ENCODE data around the gene CXCL14.
A peak's percentile ranks its signal among the peaks of the same experiment; 100 is the strongest.

Gene CXCL14

GRCh38 chr5:135556620-135557019 is 22.2 kb downstream of the CXCL14 start:
- TF ChIP-seq, protein P1, sequence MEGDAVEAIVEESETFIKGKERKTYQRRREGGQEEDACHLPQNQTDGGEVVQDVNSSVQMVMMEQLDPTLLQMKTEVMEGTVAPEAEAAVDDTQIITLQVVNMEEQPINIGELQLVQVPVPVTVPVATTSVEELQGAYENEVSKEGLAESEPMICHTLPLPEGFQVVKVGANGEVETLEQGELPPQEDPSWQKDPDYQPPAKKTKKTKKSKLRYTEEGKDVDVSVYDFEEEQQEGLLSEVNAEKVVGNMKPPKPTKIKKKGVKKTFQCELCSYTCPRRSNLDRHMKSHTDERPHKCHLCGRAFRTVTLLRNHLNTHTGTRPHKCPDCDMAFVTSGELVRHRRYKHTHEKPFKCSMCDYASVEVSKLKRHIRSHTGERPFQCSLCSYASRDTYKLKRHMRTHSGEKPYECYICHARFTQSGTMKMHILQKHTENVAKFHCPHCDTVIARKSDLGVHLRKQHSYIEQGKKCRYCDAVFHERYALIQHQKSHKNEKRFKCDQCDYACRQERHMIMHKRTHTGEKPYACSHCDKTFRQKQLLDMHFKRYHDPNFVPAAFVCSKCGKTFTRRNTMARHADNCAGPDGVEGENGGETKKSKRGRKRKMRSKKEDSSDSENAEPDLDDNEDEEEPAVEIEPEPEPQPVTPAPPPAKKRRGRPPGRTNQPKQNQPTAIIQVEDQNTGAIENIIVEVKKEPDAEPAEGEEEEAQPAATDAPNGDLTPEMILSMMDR (IDR thresholded peaks at IDR 0.05): no peak
- Histone ChIP-seq H3K4me3 (no peak overlapping the region), H3K27ac (no peak overlapping the region)
- no peak for DNase-seq (ENCODE audit: low spot score)

DNA sequence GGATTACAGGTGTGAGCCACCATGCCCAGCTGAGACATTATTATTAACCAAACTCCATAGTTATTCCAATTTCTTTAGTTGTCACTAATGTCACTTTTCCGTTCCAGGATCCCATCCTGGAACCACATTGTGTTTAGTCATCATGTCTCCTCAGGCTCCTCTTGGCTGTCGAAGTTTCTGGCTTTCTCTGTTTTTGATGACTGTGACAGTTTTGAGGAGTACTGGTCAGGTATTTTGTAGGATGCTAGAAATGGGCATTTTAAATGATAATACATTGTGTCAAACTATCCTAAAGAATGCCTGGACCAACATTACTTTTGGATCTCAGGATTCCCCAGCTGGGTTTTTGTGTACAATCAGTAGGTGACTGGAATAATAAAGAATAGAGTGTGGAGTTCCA is 23.3 kb downstream of the CXCL14 start:
- DNase-seq (ENCODE audit: low spot score): no peak
- TF ChIP-seq, protein P1 (IDR thresholded peaks at IDR 0.05): no peak
- Histone ChIP-seq H3K4me3 (no peak overlapping the region), H3K27ac (no peak overlapping the region)

DNA sequence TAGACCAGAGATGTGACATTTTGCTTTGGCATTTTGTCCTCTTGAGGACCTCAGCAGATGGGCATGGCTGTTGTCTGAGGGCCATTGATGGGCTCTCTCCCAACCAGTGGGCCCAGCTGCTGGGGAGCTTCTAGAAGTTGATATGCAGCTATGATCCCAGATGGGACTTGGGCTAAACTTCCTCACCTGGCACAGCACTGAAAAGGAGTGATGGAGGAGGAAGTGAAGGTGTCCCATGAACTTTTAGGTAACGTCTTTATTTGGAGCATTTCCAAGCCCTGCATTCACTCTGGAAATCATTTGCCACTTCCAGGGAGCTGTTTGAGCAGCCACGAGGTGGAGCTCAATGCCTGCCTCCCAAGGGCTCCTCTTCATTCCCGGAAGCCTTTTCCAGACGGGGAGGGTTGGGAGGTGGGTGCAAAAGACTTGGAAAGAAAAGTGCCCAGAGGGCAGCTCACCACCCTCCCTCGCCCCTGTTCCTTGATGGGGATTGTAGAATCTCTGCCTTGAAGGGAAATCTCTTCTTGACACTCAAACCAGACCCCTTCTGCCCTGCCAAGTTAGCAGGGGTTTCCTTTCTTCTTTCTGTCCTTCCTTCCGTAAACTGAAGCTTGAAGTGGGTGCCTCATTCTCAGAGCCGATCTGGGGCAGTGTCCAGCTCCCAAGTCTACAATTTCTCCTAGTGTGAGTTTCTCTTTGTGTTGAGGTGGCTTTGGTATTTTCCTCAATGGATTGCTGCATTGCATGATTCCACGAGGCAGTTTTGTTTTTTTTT is 24.9 kb downstream of the CXCL14 start:
- no peak overlapping the region for H3K4me3 ChIP-seq
- H3K27ac ChIP-seq: no peak overlapping the region
- no peak for DNase-seq (ENCODE audit: low spot score)
- TF ChIP-seq, protein P1 (IDR thresholded peaks at IDR 0.05): no peak

GRCh38 chr5:135551593-135552447 is 27.0 kb downstream of the CXCL14 start:
- Histone ChIP-seq H3K27ac (no peak overlapping the region), H3K4me3 (no peak overlapping the region)
- no peak for DNase-seq (ENCODE audit: low spot score)
- TF ChIP-seq, protein P1 (IDR thresholded peaks at IDR 0.05): peak; percentile 83

DNA sequence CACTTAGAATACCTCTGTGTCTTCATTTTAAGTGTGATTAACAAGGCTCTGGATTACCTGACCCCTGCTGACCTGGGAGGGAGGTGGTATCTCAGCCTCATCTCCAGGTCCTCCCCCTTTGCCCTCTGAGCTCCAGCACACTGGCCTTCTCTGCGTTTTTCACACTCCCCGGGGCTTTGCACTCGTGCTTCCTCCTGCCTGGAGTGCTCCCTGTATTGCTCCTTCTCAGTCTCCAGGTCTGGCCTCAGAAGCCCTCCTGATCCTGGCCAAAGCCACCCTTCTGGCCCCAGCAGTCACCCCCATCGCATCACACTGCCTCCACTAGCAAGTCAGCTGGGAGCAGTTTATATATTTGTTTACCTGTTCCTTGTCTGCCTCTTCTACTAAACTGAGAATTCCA is 29.4 kb downstream of the CXCL14 start:
- no peak overlapping the region for H3K4me3 ChIP-seq
- H3K27ac ChIP-seq: no peak overlapping the region
- DNase-seq (ENCODE audit: low spot score): no peak
- TF ChIP-seq, protein P1 (IDR thresholded peaks at IDR 0.05): no peak

DNA sequence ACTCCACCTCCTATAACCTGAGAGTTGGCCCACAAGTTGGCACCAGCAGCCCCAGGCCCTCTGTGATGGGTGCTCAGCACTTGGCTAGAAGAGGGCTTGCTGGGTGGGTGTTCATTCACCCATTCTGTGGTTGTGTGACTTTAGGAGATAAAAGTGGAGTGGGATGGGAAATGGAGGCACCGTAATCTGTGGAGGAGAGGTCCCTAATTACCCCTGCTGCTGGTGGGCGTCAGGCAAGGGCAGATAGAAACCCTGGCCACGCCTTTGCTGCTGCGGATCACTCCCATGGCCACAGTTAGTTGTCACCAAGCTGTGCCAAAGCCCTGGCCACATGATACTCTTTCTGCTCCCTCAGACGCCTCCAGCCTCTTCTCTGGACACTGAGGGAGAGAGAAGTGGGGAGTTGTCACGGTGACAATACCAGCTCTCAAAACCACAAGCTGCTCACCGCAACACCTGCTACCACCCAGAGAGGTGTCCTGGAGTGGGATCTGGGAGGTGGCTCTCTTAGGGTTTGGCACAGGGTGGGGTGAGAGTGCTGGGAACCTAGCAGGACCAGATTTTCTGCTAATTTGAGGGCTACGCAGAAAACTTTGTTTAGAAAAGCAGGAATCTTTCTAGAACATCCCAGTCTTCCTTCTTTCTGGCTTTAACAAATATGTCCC is 31.1 kb downstream of the CXCL14 start:
- Histone ChIP-seq H3K27ac (no peak overlapping the region), H3K4me3 (no peak overlapping the region)
- TF ChIP-seq, protein P1 (IDR thresholded peaks at IDR 0.05): no peak
- DNase-seq (ENCODE audit: low spot score): no peak
